ENCODE data around the gene TSC22D4.

TSC22D4 gene

DNA sequence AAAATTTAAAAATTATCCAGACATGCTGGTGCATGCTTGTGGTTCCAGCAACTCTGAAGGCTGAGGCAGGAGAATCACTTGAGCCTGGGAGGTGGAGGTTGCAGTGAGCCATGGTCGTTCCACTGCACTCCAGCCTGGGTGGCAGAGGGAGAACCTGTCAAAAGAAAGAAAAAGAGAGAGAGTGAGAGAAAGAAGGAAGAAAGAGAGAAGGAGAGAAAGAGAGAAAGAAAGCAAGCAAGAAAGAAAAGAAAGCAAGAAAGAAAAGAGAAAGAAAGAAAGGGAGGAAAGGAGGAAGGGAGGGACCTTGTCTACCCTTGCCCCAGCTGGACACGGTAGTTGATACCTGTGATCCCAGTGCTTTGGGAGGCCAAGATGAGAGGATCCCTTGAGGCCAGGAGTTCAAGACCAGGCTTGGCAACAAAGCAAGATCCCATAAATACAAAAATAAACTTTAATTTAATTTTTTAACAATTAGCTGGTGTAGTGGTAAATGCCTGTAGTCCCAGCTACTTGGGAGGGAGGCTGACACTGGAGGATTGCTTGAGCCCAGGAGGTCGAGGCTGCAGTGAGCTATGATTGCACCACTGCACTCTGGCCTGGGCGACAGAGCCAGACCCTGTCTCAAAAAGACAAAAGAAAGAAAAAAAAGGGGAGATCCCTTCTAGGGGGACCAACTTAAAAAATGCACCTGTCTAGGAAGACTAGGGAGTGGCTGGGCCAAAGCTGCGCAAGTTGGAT, 13.9 kb upstream of the TSC22D4 start:
- TF ChIP-seq POLR2AphosphoS5 (IDR thresholded peaks at IDR 0.05; ENCODE audit: low read depth, low read length) (no peak), TAF1 (IDR thresholded peaks at IDR 0.05; ENCODE audit: borderline replicate concordance, insufficient read depth, low read length) (no peak), SIN3A (IDR thresholded peaks at IDR 0.05; ENCODE audit: borderline replicate concordance, insufficient read depth, low read length) (no peak), FOXP2 (optimal IDR thresholded peaks at IDR 0.05; ENCODE audit: borderline replicate concordance, extremely low read depth, extremely low read length, insufficient read depth) (no peak)
- TF ChIP-seq, protein P1, sequence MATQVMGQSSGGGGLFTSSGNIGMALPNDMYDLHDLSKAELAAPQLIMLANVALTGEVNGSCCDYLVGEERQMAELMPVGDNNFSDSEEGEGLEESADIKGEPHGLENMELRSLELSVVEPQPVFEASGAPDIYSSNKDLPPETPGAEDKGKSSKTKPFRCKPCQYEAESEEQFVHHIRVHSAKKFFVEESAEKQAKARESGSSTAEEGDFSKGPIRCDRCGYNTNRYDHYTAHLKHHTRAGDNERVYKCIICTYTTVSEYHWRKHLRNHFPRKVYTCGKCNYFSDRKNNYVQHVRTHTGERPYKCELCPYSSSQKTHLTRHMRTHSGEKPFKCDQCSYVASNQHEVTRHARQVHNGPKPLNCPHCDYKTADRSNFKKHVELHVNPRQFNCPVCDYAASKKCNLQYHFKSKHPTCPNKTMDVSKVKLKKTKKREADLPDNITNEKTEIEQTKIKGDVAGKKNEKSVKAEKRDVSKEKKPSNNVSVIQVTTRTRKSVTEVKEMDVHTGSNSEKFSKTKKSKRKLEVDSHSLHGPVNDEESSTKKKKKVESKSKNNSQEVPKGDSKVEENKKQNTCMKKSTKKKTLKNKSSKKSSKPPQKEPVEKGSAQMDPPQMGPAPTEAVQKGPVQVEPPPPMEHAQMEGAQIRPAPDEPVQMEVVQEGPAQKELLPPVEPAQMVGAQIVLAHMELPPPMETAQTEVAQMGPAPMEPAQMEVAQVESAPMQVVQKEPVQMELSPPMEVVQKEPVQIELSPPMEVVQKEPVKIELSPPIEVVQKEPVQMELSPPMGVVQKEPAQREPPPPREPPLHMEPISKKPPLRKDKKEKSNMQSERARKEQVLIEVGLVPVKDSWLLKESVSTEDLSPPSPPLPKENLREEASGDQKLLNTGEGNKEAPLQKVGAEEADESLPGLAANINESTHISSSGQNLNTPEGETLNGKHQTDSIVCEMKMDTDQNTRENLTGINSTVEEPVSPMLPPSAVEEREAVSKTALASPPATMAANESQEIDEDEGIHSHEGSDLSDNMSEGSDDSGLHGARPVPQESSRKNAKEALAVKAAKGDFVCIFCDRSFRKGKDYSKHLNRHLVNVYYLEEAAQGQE (IDR thresholded peaks at IDR 0.05; ENCODE audit: insufficient read depth in 1 of 2, low read depth in 2 of 2, low read length in 2 of 2), result no peak

DNA sequence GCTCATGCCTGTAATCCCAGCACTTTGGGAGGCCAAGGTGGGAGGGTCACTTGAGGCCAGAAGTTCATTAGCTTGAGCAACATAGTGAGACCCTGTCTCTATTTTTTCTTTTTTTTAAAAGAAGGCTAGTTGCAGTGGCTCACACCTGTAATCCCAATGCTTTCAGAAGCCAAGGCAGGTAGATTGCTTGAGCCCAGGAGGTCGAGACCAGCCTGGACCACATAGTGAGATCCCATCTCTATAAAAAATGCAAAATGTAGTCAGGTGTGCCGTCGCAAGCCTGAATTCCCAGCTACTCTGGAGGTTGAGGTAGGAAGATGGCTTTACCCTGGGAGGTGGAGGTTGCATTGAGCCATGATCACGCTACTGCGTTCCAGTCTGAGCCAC, 12.2 kb upstream of the TSC22D4 start:
- TF ChIP-seq FOXP2 (optimal IDR thresholded peaks at IDR 0.05; ENCODE audit: borderline replicate concordance, extremely low read depth, extremely low read length, insufficient read depth) (no peak), TAF1 (IDR thresholded peaks at IDR 0.05; ENCODE audit: borderline replicate concordance, insufficient read depth, low read length) (no peak), SIN3A (IDR thresholded peaks at IDR 0.05; ENCODE audit: borderline replicate concordance, insufficient read depth, low read length) (no peak), POLR2AphosphoS5 (IDR thresholded peaks at IDR 0.05; ENCODE audit: low read depth, low read length) (no peak)
- TF ChIP-seq, protein P1 (IDR thresholded peaks at IDR 0.05; ENCODE audit: insufficient read depth in 1 of 2, low read depth in 2 of 2, low read length in 2 of 2), result no peak

DNA sequence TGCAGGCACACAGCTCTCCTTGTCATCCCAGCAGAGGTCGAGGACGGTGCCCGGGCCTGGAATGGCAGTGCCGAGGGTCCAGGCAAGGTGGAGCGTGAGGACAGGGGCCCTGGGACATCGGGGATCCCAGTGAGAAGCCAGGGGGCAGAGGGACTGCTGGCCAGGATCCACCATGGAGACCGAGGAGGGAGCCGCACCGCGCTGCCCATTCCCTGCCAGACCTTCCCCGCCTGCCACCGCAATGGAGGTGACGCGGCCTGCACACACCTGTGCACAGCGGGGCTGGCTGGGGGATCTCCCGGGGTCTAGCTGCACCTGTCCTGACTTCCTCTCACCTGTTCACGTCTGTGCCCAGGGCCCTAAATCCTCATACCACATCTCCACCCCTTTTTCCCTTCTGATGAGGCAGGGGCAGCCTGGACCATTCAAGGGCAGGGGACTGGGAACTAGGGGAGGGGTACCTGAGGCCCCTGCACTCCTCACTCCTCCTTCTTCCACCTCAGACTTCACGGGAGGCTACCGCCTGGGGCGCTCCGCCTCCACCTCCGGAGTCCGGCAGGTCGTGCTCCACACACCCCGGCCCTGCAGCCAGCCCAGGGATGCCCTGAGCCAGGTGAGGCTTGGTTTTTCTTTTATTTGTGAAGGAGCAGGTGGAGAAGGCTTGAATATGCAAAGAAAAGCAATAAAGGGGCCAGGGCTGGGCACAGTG, 11.6 kb upstream of the TSC22D4 start:
- TF ChIP-seq TAF1 (IDR thresholded peaks at IDR 0.05; ENCODE audit: borderline replicate concordance, insufficient read depth, low read length) (no peak), POLR2AphosphoS5 (IDR thresholded peaks at IDR 0.05; ENCODE audit: low read depth, low read length) (no peak), FOXP2 (optimal IDR thresholded peaks at IDR 0.05; ENCODE audit: borderline replicate concordance, extremely low read depth, extremely low read length, insufficient read depth) (no peak), SIN3A (IDR thresholded peaks at IDR 0.05; ENCODE audit: borderline replicate concordance, insufficient read depth, low read length) (no peak)
- TF ChIP-seq, protein P1 (IDR thresholded peaks at IDR 0.05; ENCODE audit: insufficient read depth in 1 of 2, low read depth in 2 of 2, low read length in 2 of 2), result no peak

DNA sequence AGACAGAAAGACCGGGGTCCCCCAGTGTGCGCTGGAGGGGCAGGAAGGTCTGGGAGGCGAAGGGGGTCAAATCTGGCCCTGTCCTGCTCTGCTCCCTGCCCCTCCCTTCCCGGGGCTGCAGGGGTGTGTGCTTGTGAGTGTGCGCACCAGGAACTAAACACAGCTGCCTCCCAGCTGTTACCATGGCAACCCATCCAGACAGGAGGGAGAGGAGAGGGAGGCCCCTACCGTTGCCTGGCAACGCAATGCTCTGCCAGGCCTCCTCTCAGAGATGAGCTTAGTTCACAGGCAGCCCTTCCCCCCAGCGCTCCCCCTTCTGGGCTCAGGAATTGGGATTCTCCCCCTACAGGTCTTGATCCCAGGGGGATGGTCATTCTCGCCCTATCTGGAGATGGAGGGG, 10.8 kb upstream of the TSC22D4 start:
- TF ChIP-seq, protein P1 (IDR thresholded peaks at IDR 0.05; ENCODE audit: insufficient read depth in 1 of 2, low read depth in 2 of 2, low read length in 2 of 2), result no peak
- peak; percentile 12 for TF ChIP-seq FOXP2 (optimal IDR thresholded peaks at IDR 0.05; ENCODE audit: borderline replicate concordance, extremely low read depth, extremely low read length, insufficient read depth)
